Gastrocnemius medialis (tissue), 4 donors: ENCODE results near the gene RAPGEF1. TPM values are rescaled to one million over a fixed set of nuclear protein-coding genes. Genes with fewer than 3 reads are reported as not detected.

Experiments used
- ATAC-seq, 2 donors: fragments of 150-250 bp; one replicate each; pipeline ENCODE4 v1.9.1; 2016
- DNase-seq, 2 donors: peaks; one replicate each; pipeline ENCODE4 v3.0.0-alpha.2; 2019
- H3K27ac ChIP-seq, 4 donors: fragments of 200-600 bp; sonication (generic); 1 replicate in 1 of 4; 2 replicates in 3 of 4; pipeline ENCODE4 v1.5.1; 2016 to 2018; ENCODE audit warnings: mild to moderate bottlenecking in 2 of 4, moderate library complexity in 1 of 4
- H3K27me3 ChIP-seq, 3 donors: fragments of 200-600 bp; sonication (generic) in 2 of 3; 1 replicate in 1 of 3; 2 replicates in 2 of 3; pipeline versions ENCODE4 v1.5.1 to v1.6.0; 2016 to 2019; ENCODE audit warnings: mild to moderate bottlenecking in 1 of 3, moderate library complexity in 1 of 3
- H3K36me3 ChIP-seq, 2 donors: fragments of 200-600 bp; sonication (generic) in 1 of 2; one replicate each; pipeline ENCODE4 v1.5.1; 2017 to 2018
- H3K4me1 ChIP-seq, 2 donors: fragments of 200-600 bp; sonication (generic) in 1 of 2; one replicate each; pipeline ENCODE4 v1.5.1; 2016 to 2017; ENCODE audit warnings: mild to moderate bottlenecking in 2 of 2
- H3K4me3 ChIP-seq, 4 donors: fragments of 200-600 bp; sonication (generic) in 3 of 4; 1 replicate in 1 of 4; 2 replicates in 3 of 4; pipeline ENCODE4 v1.5.1; 2016 to 2019; ENCODE audit warnings: mild to moderate bottlenecking in 2 of 4
- H3K9me3 ChIP-seq, 3 donors: fragments of 200-600 bp; sonication (generic) in 2 of 3; 1 replicate in 1 of 3; 2 replicates in 2 of 3; pipeline ENCODE4 v1.5.1; 2016 to 2019
- CTCF ChIP-seq, 5 experiments: fragments of 450-650 bp in 3 of 5; fragments of 200-600 bp in 2 of 5; sonication (generic) in 2 of 5; IDR thresholded peaks in 4 of 5; conservative IDR thresholded peaks in 1 of 5; 1 replicate in 4 of 5; 2 replicates in 1 of 5; pipeline ENCODE4 v1.5.1; 2016 to 2019; ENCODE audit warnings: antibody characterized with exemption in 5 of 5, mild to moderate bottlenecking in 3 of 5, moderate library complexity in 3 of 5
- POLR2A ChIP-seq, 2 donors: fragments of 450-650 bp; IDR thresholded peaks; one replicate each; pipeline ENCODE4 v1.6.1; 2017; ENCODE audit warnings: antibody characterized with exemption in 2 of 2, mild to moderate bottlenecking in 2 of 2, moderate library complexity in 2 of 2
- in situ Hi-C, 4 donors: fragments of 200-750 bp; cut with MboI; loops; one replicate each; pipeline versions ENCODE4 v1.15.0 to v1.8.0; 2017; ENCODE audit warnings: low sequenced_read_pairs in 4 of 4
- intact Hi-C: fragments of 100-400 bp; cut with DNase I; formaldehyde crosslinking; loops from one replicate; pipeline ENCODE4 v1.15.1; 2023; ENCODE audit warnings: low total_unique reads
- total RNA-seq, 4 donors: library from RNA; depleted of rRNA; stranded (reverse); fragments of >200 nt; gene quantifications; one replicate each; pipeline versions ENCODE4 v1.1.0 to v1.2.3, GENCODE V29; 2016

The RAPGEF1 gene
- total RNA-seq, 4 donors from 2014 or later: 123 to 296 (median 217) TPM

GRCh38 chr9:131773911-131774379 lies 34.1 kb upstream of the RAPGEF1 start:
- DNase-seq (no peak), ATAC-seq (no peak)
- H3K36me3 ChIP-seq: no peaks in the 10 kb centered on the region
- H3K4me3 ChIP-seq: no peak overlapping the region
- no peaks in the 10 kb centered on the region for H3K4me1 ChIP-seq
- peaks cover 5 to 7% (median 5%) of the 10 kb centered on the region in 3 donors for H3K27me3 ChIP-seq
- in situ Hi-C loops: loop anchor here in 1 of 4 donors (25.0 kb wide), 1 partner anchor 638 kb away; the partner anchor contains the start of genes CFAP77 and TTF1
- H3K27ac ChIP-seq: no peak overlapping the region
- H3K9me3 ChIP-seq: no peaks in the 10 kb centered on the region
- TF ChIP-seq CTCF (IDR thresholded peaks at IDR 0.05 in 4 of 5, conservative IDR thresholded peaks at IDR 0.05 in 1 of 5): no peak
- TF ChIP-seq POLR2A (IDR thresholded peaks at IDR 0.05): no peak
- intact Hi-C loops: no loop called here

GRCh38 chr9:131772940-131773339 lies 33.1 kb upstream of the RAPGEF1 start:
- in situ Hi-C loops (loop anchor here in 1 of 4 donors (25.0 kb wide), 1 partner anchor 639 kb away; the partner anchor contains the start of genes CFAP77 and TTF1), intact Hi-C loops (no loop called here)
- Histone ChIP-seq H3K27me3 (peaks cover 5 to 9% (median 7%) of the 10 kb centered on the region in 3 donors), H3K9me3 (no peaks in the 10 kb centered on the region), H3K27ac (no peak overlapping the region), H3K36me3 (no peaks in the 10 kb centered on the region), H3K4me1 (no peaks in the 10 kb centered on the region), H3K4me3 (no peak overlapping the region)
- DNase-seq: no peak
- TF ChIP-seq CTCF (IDR thresholded peaks at IDR 0.05 in 4 of 5, conservative IDR thresholded peaks at IDR 0.05 in 1 of 5): no peak
- TF ChIP-seq POLR2A (IDR thresholded peaks at IDR 0.05): no peak
- ATAC-seq: no peak

GRCh38 chr9:131771646-131772045 lies 31.8 kb upstream of the RAPGEF1 start:
- DNase-seq: no peak
- intact Hi-C loops: no loop called here

GRCh38 chr9:131769361-131769760 lies 29.5 kb upstream of the RAPGEF1 start:
- in situ Hi-C loops (loop anchor here in 1 of 4 donors (25.0 kb wide), 1 partner anchor 643 kb away; the partner anchor contains the start of genes CFAP77 and TTF1), intact Hi-C loops (no loop called here)
- no peak for DNase-seq
- TF ChIP-seq POLR2A (IDR thresholded peaks at IDR 0.05): no peak
- TF ChIP-seq CTCF (IDR thresholded peaks at IDR 0.05 in 4 of 5, conservative IDR thresholded peaks at IDR 0.05 in 1 of 5): no peak
- no peak for ATAC-seq
- no peaks in the 10 kb centered on the region for H3K9me3 ChIP-seq
- H3K27me3 ChIP-seq: peaks cover 5 to 9% (median 9%) of the 10 kb centered on the region in 3 donors
- H3K27ac ChIP-seq: no peak overlapping the region
- H3K4me1 ChIP-seq: no peaks in the 10 kb centered on the region
- no peak overlapping the region for H3K4me3 ChIP-seq
- no peaks in the 10 kb centered on the region for H3K36me3 ChIP-seq

More at GRCh38 chr9:131771646-131772045, 31.8 kb upstream of the RAPGEF1 start:
- Histone ChIP-seq H3K4me3 (no peak overlapping the region), H3K36me3 (no peaks in the 10 kb centered on the region), H3K27me3 (peaks cover 5 to 9% (median 7%) of the 10 kb centered on the region in 3 donors), H3K4me1 (no peaks in the 10 kb centered on the region), H3K9me3 (no peaks in the 10 kb centered on the region), H3K27ac (no peak overlapping the region)
- no peak for TF ChIP-seq POLR2A (IDR thresholded peaks at IDR 0.05)
- no peak for TF ChIP-seq CTCF (IDR thresholded peaks at IDR 0.05 in 4 of 5, conservative IDR thresholded peaks at IDR 0.05 in 1 of 5)
- in situ Hi-C loops: loop anchor here in 1 of 4 donors (25.0 kb wide), 1 partner anchor 641 kb away; the partner anchor contains the start of genes CFAP77 and TTF1
- no peak for ATAC-seq
